ENCODE results near the gene PRRT1B. TPM values are rescaled to one million over a fixed set of nuclear protein-coding genes. Genes with fewer than 3 reads are reported as not detected.

Gene PRRT1B
- total and polyA plus RNA-seq, 2 of the 4 experiments (the other 2 are of a cell fraction), result not detected

- no peak overlapping the region for H2BK15ac ChIP-seq (ENCODE audit: low read depth, low read length)
- H2BK120ac ChIP-seq (ENCODE audit: low read depth, low read length), result no peak overlapping the region
- no peak overlapping the region for H3K14ac ChIP-seq (replicated peaks; ENCODE audit: low read depth, low read length)
- intact Hi-C loops (cut with micrococcal nuclease) (no loop called here), in situ Hi-C loops (cut with MboI; ENCODE audit: low sequenced_read_pairs) (loop anchor here (25.0 kb wide), 1 partner anchor 683 kb away; no protein-coding TSS in a partner anchor), dilution Hi-C loops (cut with HindIII; ENCODE audit: low sequenced_read_pairs, unreplicated experiment) (no loop called here)
- no peak overlapping the region for H3K4me2 ChIP-seq (ENCODE audit: low read depth, low read length)
- CTCF ChIA-PET, result no interaction called here
- ATAC-seq (ENCODE audit: low read depth), result no peak
- no peak overlapping the region for H3K23ac ChIP-seq (ENCODE audit: low read depth, low read length)
- no peak overlapping the region for H3K4me3 ChIP-seq (ENCODE audit: insufficient read depth, low read depth, low read length)
- H3K27me3 ChIP-seq (ENCODE audit: control insufficient read depth, insufficient read depth, low read length), result no peaks in the 10 kb centered on the region
- no peak overlapping the region for H2BK5ac ChIP-seq (ENCODE audit: low read depth, low read length, poor library complexity, severe bottlenecking)
- H4K91ac ChIP-seq (ENCODE audit: insufficient read depth, low read depth, low read length), result no peak overlapping the region
- DNase-seq, result no peak
- 82% methylated on average over 4 of the region's 26 CpGs; no CpG with 5 or more reads in 1 of the 2 experiments for WGBS, 2 experiments (ENCODE audit: extremely low coverage in 2 of 2, insufficient read length in 1 of 2)
- no peaks in the 10 kb centered on the region for H4K20me1 ChIP-seq (ENCODE audit: insufficient read depth, low read length)
- H3K4ac ChIP-seq (ENCODE audit: low read depth, low read length), result no peak overlapping the region
- H3K27ac ChIP-seq (ENCODE audit: insufficient read depth, low read length), result no peak overlapping the region
- no peak overlapping the region for H2AK5ac ChIP-seq (ENCODE audit: low read depth, low read length)
- no peak overlapping the region for H2AFZ ChIP-seq (replicated peaks; ENCODE audit: low read length, poor library complexity)
- H3K18ac ChIP-seq (ENCODE audit: low read depth, low read length), result no peak overlapping the region
- POLR2A ChIA-PET (ENCODE audit: unreplicated experiment), result no interaction called here
- H3K79me1 ChIP-seq (ENCODE audit: low read depth in 1 of 2, low read length in 2 of 2), result no peaks in the 10 kb centered on the region
- H2AK9ac ChIP-seq (replicated peaks; ENCODE audit: low read depth, low read length, poor library complexity), result no peak overlapping the region
- H3K9me3 ChIP-seq (ENCODE audit: control insufficient read depth, insufficient read depth, low read length), result no peaks in the 10 kb centered on the region
- H4K5ac ChIP-seq (ENCODE audit: low read depth, low read length), result no peak overlapping the region
- peaks cover 50% of the 10 kb centered on the region for H3K36me3 ChIP-seq (ENCODE audit: control insufficient read depth, insufficient read depth, low read length)
- no peak overlapping the region for H2BK20ac ChIP-seq (ENCODE audit: low read depth, low read length)
- TF ChIP-seq BHLHE40 (IDR thresholded peaks at IDR 0.05; ENCODE audit: low read depth, low read length) (no peak), USF2 (IDR thresholded peaks at IDR 0.05; ENCODE audit: low read depth, low read length) (no peak), FOS (IDR thresholded peaks at IDR 0.05; ENCODE audit: low read depth, low read length) (no peak), CEBPB (IDR thresholded peaks at IDR 0.05; ENCODE audit: low read depth, low read length) (no peak), RFX5 (IDR thresholded peaks at IDR 0.05; ENCODE audit: low read depth, low read length) (no peak), RAD21 (IDR thresholded peaks at IDR 0.05; ENCODE audit: low read length) (no peak), MAZ (IDR thresholded peaks at IDR 0.05; ENCODE audit: borderline replicate concordance, low read depth, low read length) (no peak), SMC3 (IDR thresholded peaks at IDR 0.05; ENCODE audit: low read depth, low read length) (no peak), NFE2L2 (IDR thresholded peaks at IDR 0.05; ENCODE audit: low read depth, low read length) (no peak), RCOR1 (IDR thresholded peaks at IDR 0.05; ENCODE audit: insufficient replicate concordance, low read length) (no peak), POLR2A (IDR thresholded peaks at IDR 0.05; ENCODE audit: low read depth, low read length) (no peak)
- H4K8ac ChIP-seq (ENCODE audit: low read depth in 2 of 2, low read length in 2 of 2), result no peak overlapping the region
- BruUV-seq (replicated peaks), result no TSS peak
- 0 out of 2 replicates have a peak, but pooled peaks cover under 1% of the 10 kb centered on the region for H3K9me1 ChIP-seq (ENCODE audit: insufficient read depth, low read length)
- no peak overlapping the region for H3K56ac ChIP-seq (ENCODE audit: extremely low read depth, insufficient read depth, low read length)
- no peak overlapping the region for H3K9ac ChIP-seq (ENCODE audit: low read depth, low read length)
- no peaks in the 10 kb centered on the region for H3K4me1 ChIP-seq (ENCODE audit: control insufficient read depth, insufficient read depth, low read length)
These were observed 33.6 kb downstream of the PRRT1B start for GRCh38 chr9:131578731-131579504.

Measured in IMR-90 (cell line).